Measurements from ENCODE around the gene PRLH. TPM values are rescaled to one million over a fixed set of nuclear protein-coding genes. Genes with fewer than 3 reads are reported as not detected.

Gene PRLH
- total and polyA plus RNA-seq, 2 of the 13 experiments (the other 11 are each of a cell fraction or from before 2014, with no cell fraction given): not detected

DNA sequence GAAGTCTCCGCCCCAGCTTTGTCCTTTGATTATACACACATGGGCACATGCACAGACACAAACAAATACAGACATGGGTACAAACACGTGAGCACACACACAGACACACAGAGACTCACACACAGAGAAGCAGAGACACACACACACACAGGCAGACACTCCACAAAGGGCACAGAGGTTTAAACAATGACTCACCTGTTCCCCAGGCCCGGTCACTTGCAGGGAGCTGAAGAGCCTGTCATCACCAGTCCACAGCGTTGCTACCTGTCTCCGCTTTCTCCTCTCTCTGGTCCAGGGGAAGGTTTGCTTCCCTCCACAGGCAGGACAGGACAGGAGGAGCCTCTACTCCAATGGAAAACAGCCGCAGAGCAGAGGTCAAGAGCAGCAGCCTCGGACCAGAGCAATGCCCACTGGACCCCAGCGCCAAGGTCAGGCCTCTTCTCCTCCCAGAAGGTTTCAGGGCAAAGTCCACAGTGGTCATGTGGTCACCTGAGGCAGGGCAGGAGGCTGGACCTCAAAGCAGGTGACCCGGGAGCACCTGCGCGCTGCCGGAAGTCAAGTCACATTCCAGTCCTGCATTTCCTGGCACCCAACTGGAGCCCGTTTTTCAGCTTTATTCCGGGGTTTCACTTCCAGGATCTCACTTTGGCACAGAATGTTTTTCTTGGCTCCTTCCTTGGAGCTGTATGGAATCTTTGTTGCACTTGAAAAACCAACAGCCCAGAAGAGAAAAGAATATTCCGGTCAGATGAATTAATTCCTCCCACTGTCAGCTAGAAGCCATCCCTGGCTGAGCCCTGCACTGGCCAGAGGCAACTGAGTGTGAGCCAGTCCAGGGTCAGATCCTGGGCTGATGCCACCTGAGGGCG is 24.1 kb downstream of the PRLH start, which contains the start of gene RAB17 (continued):
- TF ChIP-seq TCF12 (IDR thresholded peaks at IDR 0.05): no peak
- TF ChIP-seq TCF12 (CRISPR knock-in tag; IDR thresholded peaks at IDR 0.05): peak; percentile 98
- no peak for TF ChIP-seq PCBP2 (optimal IDR thresholded peaks at IDR 0.05; ENCODE audit: low read depth, low read length, poor library complexity, severe bottlenecking)
- peak; percentile 67; the same call in 1 of the 2 replicates for TF ChIP-seq FOXK2 (IDR thresholded peaks at IDR 0.05)
- TF ChIP-seq ZSCAN31 (CRISPR knock-in tag; IDR thresholded peaks at IDR 0.05; ENCODE audit: low read depth): peak; percentile 92
- no peak for TF ChIP-seq PHB2 (IDR thresholded peaks at IDR 0.05; ENCODE audit: partially characterized antibody)
- no peak for TF ChIP-seq NCOA5 (CRISPR knock-in tag; IDR thresholded peaks at IDR 0.05)
- TF ChIP-seq GPN1 (CRISPR knock-in tag; IDR thresholded peaks at IDR 0.05; ENCODE audit: borderline replicate concordance): no peak
- TF ChIP-seq, protein P1, sequence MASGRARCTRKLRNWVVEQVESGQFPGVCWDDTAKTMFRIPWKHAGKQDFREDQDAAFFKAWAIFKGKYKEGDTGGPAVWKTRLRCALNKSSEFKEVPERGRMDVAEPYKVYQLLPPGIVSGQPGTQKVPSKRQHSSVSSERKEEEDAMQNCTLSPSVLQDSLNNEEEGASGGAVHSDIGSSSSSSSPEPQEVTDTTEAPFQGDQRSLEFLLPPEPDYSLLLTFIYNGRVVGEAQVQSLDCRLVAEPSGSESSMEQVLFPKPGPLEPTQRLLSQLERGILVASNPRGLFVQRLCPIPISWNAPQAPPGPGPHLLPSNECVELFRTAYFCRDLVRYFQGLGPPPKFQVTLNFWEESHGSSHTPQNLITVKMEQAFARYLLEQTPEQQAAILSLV (CRISPR knock-in tag; IDR thresholded peaks at IDR 0.05; ENCODE audit: borderline replicate concordance): peak; percentile 89
- no peak for TF ChIP-seq HHEX (CRISPR knock-in tag; IDR thresholded peaks at IDR 0.05)
- no peak for TF ChIP-seq ZNF549 (CRISPR knock-in tag; IDR thresholded peaks at IDR 0.05)
- no peak for TF ChIP-seq TBP (CRISPR knock-in tag; IDR thresholded peaks at IDR 0.05)
- TF ChIP-seq IRF2 (CRISPR knock-in tag; IDR thresholded peaks at IDR 0.05): peak; percentile 88; the same call in 1 of the 2 replicates
- TF ChIP-seq, protein P2, sequence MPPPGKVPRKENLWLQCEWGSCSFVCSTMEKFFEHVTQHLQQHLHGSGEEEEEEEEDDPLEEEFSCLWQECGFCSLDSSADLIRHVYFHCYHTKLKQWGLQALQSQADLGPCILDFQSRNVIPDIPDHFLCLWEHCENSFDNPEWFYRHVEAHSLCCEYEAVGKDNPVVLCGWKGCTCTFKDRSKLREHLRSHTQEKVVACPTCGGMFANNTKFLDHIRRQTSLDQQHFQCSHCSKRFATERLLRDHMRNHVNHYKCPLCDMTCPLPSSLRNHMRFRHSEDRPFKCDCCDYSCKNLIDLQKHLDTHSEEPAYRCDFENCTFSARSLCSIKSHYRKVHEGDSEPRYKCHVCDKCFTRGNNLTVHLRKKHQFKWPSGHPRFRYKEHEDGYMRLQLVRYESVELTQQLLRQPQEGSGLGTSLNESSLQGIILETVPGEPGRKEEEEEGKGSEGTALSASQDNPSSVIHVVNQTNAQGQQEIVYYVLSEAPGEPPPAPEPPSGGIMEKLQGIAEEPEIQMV (CRISPR knock-in tag; IDR thresholded peaks at IDR 0.05; ENCODE audit: low read depth): peak; percentile 88
- TF ChIP-seq, protein P3, sequence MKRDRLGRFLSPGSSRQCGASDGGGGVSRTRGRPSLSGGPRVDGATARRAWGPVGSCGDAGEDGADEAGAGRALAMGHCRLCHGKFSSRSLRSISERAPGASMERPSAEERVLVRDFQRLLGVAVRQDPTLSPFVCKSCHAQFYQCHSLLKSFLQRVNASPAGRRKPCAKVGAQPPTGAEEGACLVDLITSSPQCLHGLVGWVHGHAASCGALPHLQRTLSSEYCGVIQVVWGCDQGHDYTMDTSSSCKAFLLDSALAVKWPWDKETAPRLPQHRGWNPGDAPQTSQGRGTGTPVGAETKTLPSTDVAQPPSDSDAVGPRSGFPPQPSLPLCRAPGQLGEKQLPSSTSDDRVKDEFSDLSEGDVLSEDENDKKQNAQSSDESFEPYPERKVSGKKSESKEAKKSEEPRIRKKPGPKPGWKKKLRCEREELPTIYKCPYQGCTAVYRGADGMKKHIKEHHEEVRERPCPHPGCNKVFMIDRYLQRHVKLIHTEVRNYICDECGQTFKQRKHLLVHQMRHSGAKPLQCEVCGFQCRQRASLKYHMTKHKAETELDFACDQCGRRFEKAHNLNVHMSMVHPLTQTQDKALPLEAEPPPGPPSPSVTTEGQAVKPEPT (CRISPR knock-in tag; IDR thresholded peaks at IDR 0.05; ENCODE audit: low read depth): peak; percentile 91
- TF ChIP-seq TP53 (CRISPR knock-in tag; conservative IDR thresholded peaks at IDR 0.05): no peak; the same call in 1 of the 2 replicates
- peak; percentile 56 for TF ChIP-seq ZFX (CRISPR knock-in tag; IDR thresholded peaks at IDR 0.05; ENCODE audit: low read depth)
- TF ChIP-seq, protein P4, sequence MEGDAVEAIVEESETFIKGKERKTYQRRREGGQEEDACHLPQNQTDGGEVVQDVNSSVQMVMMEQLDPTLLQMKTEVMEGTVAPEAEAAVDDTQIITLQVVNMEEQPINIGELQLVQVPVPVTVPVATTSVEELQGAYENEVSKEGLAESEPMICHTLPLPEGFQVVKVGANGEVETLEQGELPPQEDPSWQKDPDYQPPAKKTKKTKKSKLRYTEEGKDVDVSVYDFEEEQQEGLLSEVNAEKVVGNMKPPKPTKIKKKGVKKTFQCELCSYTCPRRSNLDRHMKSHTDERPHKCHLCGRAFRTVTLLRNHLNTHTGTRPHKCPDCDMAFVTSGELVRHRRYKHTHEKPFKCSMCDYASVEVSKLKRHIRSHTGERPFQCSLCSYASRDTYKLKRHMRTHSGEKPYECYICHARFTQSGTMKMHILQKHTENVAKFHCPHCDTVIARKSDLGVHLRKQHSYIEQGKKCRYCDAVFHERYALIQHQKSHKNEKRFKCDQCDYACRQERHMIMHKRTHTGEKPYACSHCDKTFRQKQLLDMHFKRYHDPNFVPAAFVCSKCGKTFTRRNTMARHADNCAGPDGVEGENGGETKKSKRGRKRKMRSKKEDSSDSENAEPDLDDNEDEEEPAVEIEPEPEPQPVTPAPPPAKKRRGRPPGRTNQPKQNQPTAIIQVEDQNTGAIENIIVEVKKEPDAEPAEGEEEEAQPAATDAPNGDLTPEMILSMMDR (CRISPR knock-in tag; IDR thresholded peaks at IDR 0.05): peak; percentile 37
- no peak for TF ChIP-seq KAT2B (IDR thresholded peaks at IDR 0.05; ENCODE audit: borderline replicate concordance, low read depth, low read length)
- no peak for TF ChIP-seq ZNF75D (CRISPR knock-in tag; IDR thresholded peaks at IDR 0.05; ENCODE audit: borderline replicate concordance)
- peak; percentile 78 for TF ChIP-seq SKI (IDR thresholded peaks at IDR 0.05; ENCODE audit: partially characterized antibody)
- TF ChIP-seq ZFP36L1 (CRISPR knock-in tag; IDR thresholded peaks at IDR 0.05): peak; percentile 15; the same call in 1 of the 2 replicates
